Measurements from ENCODE around the gene PIMREG.

Gene PIMREG

GRCh38 chr17:6470751-6471521, 26.7 kb downstream of the PIMREG start:
- Histone ChIP-seq H3K27me3 (ENCODE audit: insufficient read depth, low read depth, severe bottlenecking) (no peaks in the 10 kb centered on the region), H3K4me3 (ENCODE audit: low read depth, low read length) (no peak overlapping the region), H3K36me3 (no peaks in the 10 kb centered on the region), H3K9me3 (ENCODE audit: severe bottlenecking) (no peaks in the 10 kb centered on the region), H3K27ac (no peak overlapping the region)
- TF ChIP-seq CTCF (IDR thresholded peaks at IDR 0.05; ENCODE audit: low read depth, low read length), result no peak
- no peak for DNase-seq

- no peak overlapping the region for H3K4me3 ChIP-seq (ENCODE audit: low read depth, low read length)
- no peaks in the 10 kb centered on the region for H3K27me3 ChIP-seq (ENCODE audit: insufficient read depth, low read depth, severe bottlenecking)
- no peaks in the 10 kb centered on the region for H3K9me3 ChIP-seq (ENCODE audit: severe bottlenecking)
- DNase-seq, result no peak
- H3K27ac ChIP-seq, result no peak overlapping the region
- no peak for TF ChIP-seq CTCF (IDR thresholded peaks at IDR 0.05; ENCODE audit: low read depth, low read length)
- no peaks in the 10 kb centered on the region for H3K36me3 ChIP-seq
Measured at GRCh38 chr17:6471531-6472465, 27.5 kb downstream of the PIMREG start.

GRCh38 chr17:6472517-6472916, 28.3 kb downstream of the PIMREG start:
- Histone ChIP-seq H3K27me3 (ENCODE audit: insufficient read depth, low read depth, severe bottlenecking) (no peaks in the 10 kb centered on the region), H3K4me3 (ENCODE audit: low read depth, low read length) (no peak overlapping the region), H3K27ac (no peak overlapping the region), H3K36me3 (no peaks in the 10 kb centered on the region), H3K9me3 (ENCODE audit: severe bottlenecking) (no peaks in the 10 kb centered on the region)
- DNase-seq, result no peak
- TF ChIP-seq CTCF (IDR thresholded peaks at IDR 0.05; ENCODE audit: low read depth, low read length), result no peak

- Histone ChIP-seq H3K9me3 (ENCODE audit: severe bottlenecking) (no peaks in the 10 kb centered on the region), H3K27ac (no peak overlapping the region), H3K4me3 (ENCODE audit: low read depth, low read length) (no peak overlapping the region), H3K27me3 (ENCODE audit: insufficient read depth, low read depth, severe bottlenecking) (no peaks in the 10 kb centered on the region), H3K36me3 (no peaks in the 10 kb centered on the region)
- peak; percentile 81 for DNase-seq
- peak; percentile 96 for TF ChIP-seq CTCF (IDR thresholded peaks at IDR 0.05; ENCODE audit: low read depth, low read length)
Measured at GRCh38 chr17:6473128-6473767, 29.0 kb downstream of the PIMREG start.

GRCh38 chr17:6474376-6474775, 30.1 kb downstream of the PIMREG start:
- H3K36me3 ChIP-seq, result no peaks in the 10 kb centered on the region
- no peaks in the 10 kb centered on the region for H3K9me3 ChIP-seq (ENCODE audit: severe bottlenecking)
- no peak overlapping the region for H3K4me3 ChIP-seq (ENCODE audit: low read depth, low read length)
- no peaks in the 10 kb centered on the region for H3K27me3 ChIP-seq (ENCODE audit: insufficient read depth, low read depth, severe bottlenecking)
- DNase-seq, result no peak
- no peak overlapping the region for H3K27ac ChIP-seq
- TF ChIP-seq CTCF (IDR thresholded peaks at IDR 0.05; ENCODE audit: low read depth, low read length), result no peak

Measured in WERI-Rb-1 (cell line).